ENCODE results near the gene DIMT1.

Gene DIMT1

GRCh38 chr5:62403411-62404250 lies at the start of gene DIMT1:
Gene DIMT1, minus strand, starts transcription at chr5:62403905. Its CDS starts 133 bp downstream, at chr5:62403772.
- DNase-seq (ENCODE audit: low read depth, low spot score): peak; percentile 90

GRCh38 chr5:62450259-62450658 lies 46.6 kb upstream of the DIMT1 start:
- no peak for DNase-seq (ENCODE audit: low read depth, low spot score)
- no peak overlapping the region for H3K27ac ChIP-seq

More at GRCh38 chr5:62403411-62404250, at the start of gene DIMT1:
- peak within 1 kb of the TSS; percentile 91 for H3K27ac ChIP-seq

- DNase-seq (ENCODE audit: low read depth, low spot score): no peak
- H3K27ac ChIP-seq: no peak overlapping the region
Measured at GRCh38 chr5:62448528-62448927, 44.8 kb upstream of the DIMT1 start.

- DNase-seq (ENCODE audit: low read depth, low spot score): no peak
Measured at GRCh38 chr5:62432621-62433064, 28.9 kb upstream of the DIMT1 start.

GRCh38 chr5:62431735-62432620 lies 28.3 kb upstream of the DIMT1 start:
- no peak overlapping the region for H3K27ac ChIP-seq
- no peak for DNase-seq (ENCODE audit: low read depth, low spot score)

More at GRCh38 chr5:62432621-62433064, 28.9 kb upstream of the DIMT1 start:
- no peak overlapping the region for H3K27ac ChIP-seq

GRCh38 chr5:62424763-62425162 lies 21.1 kb upstream of the DIMT1 start:
- no peak overlapping the region for H3K27ac ChIP-seq
- DNase-seq (ENCODE audit: low read depth, low spot score): no peak

GRCh38 chr5:62421414-62421813 lies 17.7 kb upstream of the DIMT1 start:
- H3K27ac ChIP-seq: no peak overlapping the region
- DNase-seq (ENCODE audit: low read depth, low spot score): no peak

- H3K27ac ChIP-seq: no peak overlapping the region
- DNase-seq (ENCODE audit: low read depth, low spot score): no peak
Measured at GRCh38 chr5:62419609-62420008, 15.9 kb upstream of the DIMT1 start.

- no peak for DNase-seq (ENCODE audit: low read depth, low spot score)
- H3K27ac ChIP-seq: no peak overlapping the region
Measured at GRCh38 chr5:62418462-62419076, 14.9 kb upstream of the DIMT1 start.

GRCh38 chr5:62413711-62414110 lies 10.0 kb upstream of the DIMT1 start:
- DNase-seq (ENCODE audit: low read depth, low spot score): no peak
- H3K27ac ChIP-seq: no peak overlapping the region

GRCh38 chr5:62412549-62413329 lies 9.0 kb upstream of the DIMT1 start, which contains the start of gene IPO11:
Gene IPO11, plus strand, starts transcription at chr5:62412763. Its CDS starts 24,517 bp downstream, at chr5:62437280.
- no peak within 1 kb of the TSS for H3K27ac ChIP-seq
- peak; percentile 89 for DNase-seq (ENCODE audit: low read depth, low spot score)

GRCh38 chr5:62395210-62395950 lies 8.3 kb downstream of the DIMT1 start:
- no peak overlapping the region for H3K27ac ChIP-seq
- no peak for DNase-seq (ENCODE audit: low read depth, low spot score)

GRCh38 chr5:62386824-62387223 lies 16.9 kb downstream of the DIMT1 start:
- no peak for DNase-seq (ENCODE audit: low read depth, low spot score)
- H3K27ac ChIP-seq: peak overlapping the region; percentile 83

GRCh38 chr5:62385816-62386400 lies 17.8 kb downstream of the DIMT1 start:
- H3K27ac ChIP-seq: peak overlapping the region; percentile 83
- DNase-seq (ENCODE audit: low read depth, low spot score): no peak

- peak; percentile 49 for DNase-seq (ENCODE audit: low read depth, low spot score)
- peak overlapping the region; percentile 83 for H3K27ac ChIP-seq
Measured at GRCh38 chr5:62385131-62385530, 18.6 kb downstream of the DIMT1 start.

GRCh38 chr5:62376064-62376463 lies 27.6 kb downstream of the DIMT1 start:
- H3K27ac ChIP-seq: peak overlapping the region; percentile 14
- DNase-seq (ENCODE audit: low read depth, low spot score): no peak

- H3K27ac ChIP-seq: peak overlapping the region; percentile 14
- DNase-seq (ENCODE audit: low read depth, low spot score): no peak
Measured at GRCh38 chr5:62375627-62376026, 28.1 kb downstream of the DIMT1 start.

GRCh38 chr5:62374090-62374489 lies 29.6 kb downstream of the DIMT1 start:
- no peak for DNase-seq (ENCODE audit: low read depth, low spot score)
- H3K27ac ChIP-seq: no peak overlapping the region

- H3K27ac ChIP-seq: no peak overlapping the region
- no peak for DNase-seq (ENCODE audit: low read depth, low spot score)
Measured at GRCh38 chr5:62373382-62373781, 30.3 kb downstream of the DIMT1 start.
